Measurements from ENCODE around the gene TMEM229A.
"Not testable (repeated sequence)": the region's sequence is repeated elsewhere in the genome, so short reads cannot be mapped to it uniquely, and the experiment has no call there.

TMEM229A gene

GRCh38 chr7:124032369-124033094, at the start of gene TMEM229A:
TSS of gene TMEM229A (minus strand) at chr7:124033067. CDS start at chr7:124033003, 64 bp downstream.
- DNase-seq, result peak; percentile 91

- DNase-seq, result not testable (repeated sequence)
These were observed 49.4 kb upstream of the TMEM229A start for GRCh38 chr7:124082234-124082633.

- DNase-seq, result no peak
These were observed 44.7 kb upstream of the TMEM229A start for GRCh38 chr7:124077546-124077945.

GRCh38 chr7:124076841-124077240, 44.0 kb upstream of the TMEM229A start:
- no peak for DNase-seq

- no peak for DNase-seq
These were observed 41.1 kb upstream of the TMEM229A start for GRCh38 chr7:124074007-124074406.

GRCh38 chr7:124073310-124073645, 40.4 kb upstream of the TMEM229A start:
- no peak for DNase-seq

- no peak for DNase-seq
These were observed 39.9 kb upstream of the TMEM229A start for GRCh38 chr7:124072603-124073309.

- no peak for DNase-seq
These were observed 39.0 kb upstream of the TMEM229A start for GRCh38 chr7:124071843-124072242.

- no peak for DNase-seq
These were observed 29.3 kb upstream of the TMEM229A start for GRCh38 chr7:124062171-124062570.

GRCh38 chr7:124060528-124060927, 27.7 kb upstream of the TMEM229A start:
- DNase-seq, result peak; percentile 41

- no peak for DNase-seq
These were observed 26.5 kb upstream of the TMEM229A start for GRCh38 chr7:124059375-124059774.

- no peak for DNase-seq
These were observed 25.6 kb upstream of the TMEM229A start for GRCh38 chr7:124058515-124058914.

GRCh38 chr7:124057872-124058271, 25.0 kb upstream of the TMEM229A start:
- peak; percentile 31 for DNase-seq

GRCh38 chr7:124056234-124056633, 23.4 kb upstream of the TMEM229A start:
- DNase-seq, result no peak

GRCh38 chr7:124051681-124052377, 19.0 kb upstream of the TMEM229A start:
- no peak for DNase-seq

GRCh38 chr7:124042826-124043225, 10.0 kb upstream of the TMEM229A start:
- DNase-seq, result no peak

- no peak for DNase-seq
These were observed 8.6 kb upstream of the TMEM229A start for GRCh38 chr7:124041439-124041838.

- not testable (repeated sequence) for DNase-seq
These were observed 5.0 kb upstream of the TMEM229A start for GRCh38 chr7:124037902-124038301.

GRCh38 chr7:124035706-124036105, 2.8 kb upstream of the TMEM229A start:
- no peak for DNase-seq

- DNase-seq, result no peak
These were observed 1.9 kb upstream of the TMEM229A start for GRCh38 chr7:124034754-124035100.

GRCh38 chr7:124033807-124034753, 1.2 kb upstream of the TMEM229A start:
- DNase-seq, result peak; percentile 57

- peak; percentile 91 for DNase-seq
These were observed 384 bp upstream of the TMEM229A start for GRCh38 chr7:124033095-124033806.

Measured in midbrain (tissue), 1 donor.